NCI-H226 (cell line): ENCODE measurements around the gene CASQ2.

ENCODE experiments used
- DNase-seq: peaks from one replicate; pipeline ENCODE4 v3.0.0-alpha.2; 2015

CASQ2 gene

DNA sequence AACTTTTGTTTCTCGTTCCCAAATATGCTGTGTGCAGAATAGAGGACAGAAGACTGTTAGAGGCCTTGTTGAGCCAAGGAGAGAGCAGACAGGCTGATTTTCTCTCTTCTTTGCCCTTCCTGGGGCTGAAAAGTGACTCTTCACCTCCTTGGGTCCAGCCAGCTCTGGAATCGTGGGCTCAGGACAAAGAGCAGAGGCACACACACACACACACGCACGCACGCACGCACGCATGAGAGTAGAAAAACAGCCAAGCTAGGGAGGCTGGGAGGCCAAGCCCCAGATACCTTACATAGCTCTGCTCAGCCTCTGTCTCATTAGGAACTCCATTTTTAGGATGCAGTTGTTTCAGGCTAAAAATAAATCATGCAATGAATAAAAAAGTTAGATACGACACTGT lies at the start of gene CASQ2:
CASQ2 (minus strand) TSS at position 166 of the 400 bp plus-strand sequence. CDS start 173 bp downstream, outside the sequence.
- no peak for DNase-seq

- no peak for DNase-seq
Observed at GRCh38 chr1:115815694-115816093, 47.2 kb upstream of the CASQ2 start.

DNA sequence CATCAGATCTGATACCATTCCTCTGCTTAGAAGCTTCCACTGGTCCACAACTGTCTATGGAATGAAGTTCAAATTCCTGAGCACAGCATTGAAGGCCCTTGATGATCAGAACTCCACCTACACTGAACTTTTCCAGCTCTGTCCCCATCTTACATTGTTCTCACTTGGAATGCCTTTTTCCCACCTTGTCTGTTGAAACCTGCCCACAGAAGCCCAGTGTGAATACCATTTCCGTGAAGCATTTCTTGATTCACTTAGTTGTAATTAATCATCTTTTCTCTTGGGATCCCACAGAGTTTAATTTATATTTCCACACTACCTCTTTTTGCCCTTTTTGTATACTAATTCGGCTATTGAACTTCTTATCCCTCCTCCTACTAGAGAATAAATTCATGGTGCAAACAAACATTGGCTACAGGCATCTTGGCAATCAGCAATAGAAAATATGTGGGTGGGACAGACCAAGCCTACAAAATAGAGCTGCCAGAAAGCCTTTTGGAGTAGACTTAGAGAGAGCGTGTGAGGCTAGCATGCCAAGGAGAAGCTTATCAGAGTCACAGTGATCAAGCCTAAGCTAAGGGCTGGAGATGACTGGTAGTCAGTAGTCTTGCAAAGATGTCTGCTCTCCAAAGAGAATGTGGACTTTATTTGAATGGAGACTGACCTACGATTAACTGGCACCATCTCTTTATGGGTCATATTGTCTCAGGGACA lies 46.3 kb upstream of the CASQ2 start:
- no peak for DNase-seq

- no peak for DNase-seq
Observed at GRCh38 chr1:115813727-115814126, 45.2 kb upstream of the CASQ2 start.

- no peak for DNase-seq
Observed at GRCh38 chr1:115811140-115811828, 42.8 kb upstream of the CASQ2 start.

- DNase-seq, result no peak
Observed at GRCh38 chr1:115810609-115811008, 42.1 kb upstream of the CASQ2 start.

- no peak for DNase-seq
Observed at GRCh38 chr1:115809847-115810246, 41.3 kb upstream of the CASQ2 start.

DNA sequence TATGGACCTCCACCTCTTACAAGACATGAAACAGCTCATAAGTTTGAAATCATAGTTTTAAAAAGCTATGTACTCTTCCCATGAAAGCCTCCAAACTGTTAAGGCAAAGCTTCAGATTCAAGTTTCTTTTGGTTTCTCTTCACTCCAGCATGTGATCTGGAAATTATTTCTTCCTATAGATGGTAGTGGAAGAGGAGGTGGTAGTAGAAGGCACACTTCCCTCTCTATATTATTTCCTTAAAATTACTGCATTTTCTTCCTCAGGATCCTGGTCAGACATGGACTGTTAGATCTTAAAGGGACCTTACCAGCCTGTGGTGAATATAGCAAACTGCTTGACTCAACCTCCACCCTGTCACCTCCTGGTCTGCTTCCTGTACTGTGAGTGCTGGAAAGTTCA lies 40.6 kb upstream of the CASQ2 start:
- no peak for DNase-seq

DNA sequence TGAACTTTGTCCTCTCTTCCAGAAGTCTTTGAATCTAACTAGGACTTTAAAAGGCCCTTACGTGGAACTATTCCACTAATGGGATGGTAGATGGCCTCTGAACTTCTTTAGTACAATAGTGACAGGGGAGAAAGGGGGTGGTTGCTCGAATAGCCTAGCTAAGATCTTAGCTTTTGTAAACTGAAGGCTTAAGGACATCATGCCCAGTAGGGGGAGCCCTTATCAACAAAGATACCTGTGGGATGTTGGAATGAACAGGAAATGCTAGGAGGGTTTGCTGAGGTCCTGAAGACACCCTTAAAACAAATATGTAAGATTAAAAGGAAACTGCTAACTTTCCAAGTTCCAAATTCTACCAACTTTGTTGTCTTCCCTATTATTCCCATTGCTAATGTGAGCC lies 39.2 kb upstream of the CASQ2 start:
- peak; percentile 52 for DNase-seq

DNA sequence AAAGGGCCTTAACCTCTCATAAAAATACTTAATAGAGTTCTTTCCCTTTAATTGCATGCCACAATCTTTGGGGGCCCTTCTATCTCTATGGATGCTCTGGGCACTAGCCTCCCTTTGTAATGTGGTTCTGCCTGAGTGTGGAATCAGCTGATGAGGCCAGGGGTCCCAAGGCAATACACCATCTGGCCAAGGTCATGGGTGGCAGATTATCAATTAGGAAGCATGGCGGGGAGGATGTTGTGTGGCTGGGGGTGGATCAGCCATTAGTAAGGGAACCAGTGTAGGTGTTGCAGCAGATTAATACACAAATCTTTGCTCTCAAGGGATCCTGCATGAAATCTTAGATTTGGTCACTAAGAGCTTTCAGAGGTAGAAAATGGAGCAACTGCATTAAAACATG lies 37.1 kb upstream of the CASQ2 start:
- no peak for DNase-seq

GRCh38 chr1:115802416-115802815 lies 33.9 kb upstream of the CASQ2 start:
- no peak for DNase-seq

DNA sequence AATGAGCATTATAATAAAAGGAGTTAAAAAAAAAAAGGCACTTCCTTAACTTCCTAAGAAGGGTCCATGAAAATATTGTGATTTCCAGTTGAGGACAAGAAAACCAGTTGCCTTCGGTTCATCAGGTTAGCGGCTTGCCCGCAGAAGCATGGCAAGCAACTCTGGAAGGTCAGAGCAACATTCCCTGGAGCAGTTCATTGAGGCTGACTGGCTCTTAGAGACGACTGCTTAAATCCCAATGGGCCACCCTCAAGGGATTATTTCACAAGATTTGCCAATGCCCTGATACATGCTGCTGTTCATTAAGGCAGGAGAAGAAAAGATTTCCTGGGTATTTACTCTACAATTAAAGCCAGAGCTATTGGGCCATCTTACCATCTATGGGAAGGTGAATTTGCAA lies 29.0 kb upstream of the CASQ2 start:
- no peak for DNase-seq

DNA sequence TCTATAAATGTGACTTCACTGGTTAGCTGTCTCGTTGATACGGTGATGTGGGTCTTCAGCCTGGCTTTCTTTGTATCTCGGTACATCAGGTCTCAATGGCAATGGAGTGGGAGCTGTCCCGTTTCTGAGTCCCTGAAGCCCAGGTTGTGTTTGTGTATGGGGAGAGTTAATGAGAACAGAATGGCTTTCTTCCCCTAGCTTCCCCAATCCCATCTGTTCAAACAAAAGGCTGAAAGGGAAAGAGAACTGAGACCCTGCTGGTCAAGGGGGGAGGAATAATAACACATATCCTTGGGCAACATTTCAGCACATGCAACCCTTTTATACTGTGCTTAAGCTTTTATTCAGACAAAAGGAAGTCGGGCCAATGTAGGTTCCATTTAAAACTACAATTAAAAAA lies 28.4 kb upstream of the CASQ2 start:
- DNase-seq, result no peak

- DNase-seq, result no peak
Observed at GRCh38 chr1:115796036-115796435, 27.5 kb upstream of the CASQ2 start.

- no peak for DNase-seq
Observed at GRCh38 chr1:115794976-115795639, 26.6 kb upstream of the CASQ2 start.

- no peak for DNase-seq
Observed at GRCh38 chr1:115793162-115793561, 24.6 kb upstream of the CASQ2 start.

- DNase-seq, result no peak
Observed at GRCh38 chr1:115791816-115792215, 23.3 kb upstream of the CASQ2 start.

DNA sequence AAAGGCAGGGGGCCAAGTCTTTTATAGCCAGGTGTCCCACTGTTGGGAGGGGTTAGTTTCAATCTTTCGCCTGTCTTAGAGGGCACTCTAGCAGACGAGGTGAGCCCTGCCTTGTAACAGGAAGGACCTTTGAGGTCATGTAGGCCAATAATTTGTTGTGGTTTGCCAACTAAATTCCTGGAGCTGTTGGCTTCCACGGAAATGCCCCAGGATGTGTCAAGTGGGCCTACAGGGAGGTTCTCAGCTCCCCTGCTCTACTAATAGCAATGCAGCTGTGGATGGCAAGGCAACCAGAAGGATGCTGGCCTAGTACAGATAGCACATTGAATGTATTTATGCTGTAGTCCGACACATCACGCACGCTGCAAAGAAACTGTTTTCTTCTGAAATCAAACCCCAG lies 22.3 kb upstream of the CASQ2 start:
- DNase-seq, result peak; percentile 67

- peak; percentile 35 for DNase-seq
Observed at GRCh38 chr1:115790356-115790755, 21.8 kb upstream of the CASQ2 start.

DNA sequence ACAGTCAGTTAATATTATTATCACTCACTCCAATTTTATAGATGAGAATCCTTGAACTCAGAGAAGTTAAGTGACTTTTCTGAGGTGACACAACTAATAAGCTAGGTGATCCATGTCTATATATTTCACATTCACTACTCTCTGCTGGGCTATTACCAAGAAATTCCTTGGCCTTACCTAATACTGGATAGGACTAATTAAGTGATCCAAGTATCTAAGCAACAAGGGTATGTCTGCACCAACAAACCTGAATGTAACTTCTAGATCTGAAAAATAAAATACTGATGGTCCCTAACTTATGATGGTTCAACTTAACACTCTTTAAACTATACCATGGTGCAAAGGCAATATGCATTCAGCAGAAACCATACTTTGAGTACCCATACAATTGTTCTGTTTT lies 14.8 kb upstream of the CASQ2 start:
- peak; percentile 51 for DNase-seq

DNA sequence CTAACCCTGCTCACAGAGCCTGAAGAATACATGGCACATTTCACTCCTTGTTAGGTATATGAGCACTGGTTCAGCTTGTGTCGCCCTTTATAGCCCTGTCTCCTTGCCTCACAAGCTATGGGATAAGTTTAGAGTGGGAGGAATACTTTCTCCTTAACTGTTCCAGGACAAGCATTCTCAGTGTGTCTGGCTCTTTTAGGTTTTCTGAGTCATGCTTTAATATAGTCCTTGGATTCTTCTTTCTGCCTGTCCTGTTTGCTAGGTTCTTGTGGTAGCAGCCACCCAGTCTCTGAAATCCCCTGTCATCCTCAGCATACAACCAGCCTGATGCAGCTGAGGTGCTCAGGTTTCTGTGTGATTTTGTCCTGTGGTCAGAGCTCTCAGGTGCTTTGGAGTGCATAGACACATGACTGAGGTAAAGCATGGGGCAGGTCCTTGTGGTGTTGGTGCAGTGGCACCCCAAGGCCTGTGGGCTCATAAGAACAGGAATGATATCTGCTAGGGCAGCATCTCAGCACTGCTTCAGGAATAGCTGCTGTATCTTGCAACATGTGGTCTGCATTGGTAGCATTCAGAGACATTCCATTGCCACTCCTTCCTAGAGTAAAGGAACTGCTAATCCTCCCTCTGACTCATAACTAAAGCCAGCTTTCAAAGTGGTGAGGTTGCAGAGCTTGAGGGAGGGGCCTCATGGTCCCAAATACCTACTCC lies 14.2 kb upstream of the CASQ2 start:
- DNase-seq, result peak; percentile 96

- DNase-seq, result no peak
Observed at GRCh38 chr1:115781851-115782250, 13.3 kb upstream of the CASQ2 start.

GRCh38 chr1:115781343-115781742 lies 12.8 kb upstream of the CASQ2 start:
- peak; percentile 51 for DNase-seq
